Measurements from ENCODE around the gene FBXW10B.
"Not testable (repeated sequence)": the region's sequence is repeated elsewhere in the genome, so short reads cannot be mapped to it uniquely, and the experiment has no call there.

Gene FBXW10B

GRCh38 chr17:15629991-15630390 is 10.5 kb upstream of the FBXW10B start:
- not testable (repeated sequence) for DNase-seq

- DNase-seq, result not testable (repeated sequence)
Measured at GRCh38 chr17:15623661-15624209, 4.2 kb upstream of the FBXW10B start.

GRCh38 chr17:15623255-15623654 is 3.8 kb upstream of the FBXW10B start:
- DNase-seq, result not testable (repeated sequence)

- not testable (repeated sequence) for DNase-seq
Measured at GRCh38 chr17:15622124-15622523, 2.6 kb upstream of the FBXW10B start.

- not testable (repeated sequence) for DNase-seq
Measured at GRCh38 chr17:15616828-15617227, 2.7 kb downstream of the FBXW10B start.

GRCh38 chr17:15615850-15616249 is 3.7 kb downstream of the FBXW10B start:
- not testable (repeated sequence) for DNase-seq

- DNase-seq, result not testable (repeated sequence)
Measured at GRCh38 chr17:15613111-15613510, 6.4 kb downstream of the FBXW10B start.

GRCh38 chr17:15592960-15593359 is 26.5 kb downstream of the FBXW10B start:
- DNase-seq, result not testable (repeated sequence)

GRCh38 chr17:15591986-15592385 is 27.5 kb downstream of the FBXW10B start:
- DNase-seq, result not testable (repeated sequence)

- DNase-seq, result not testable (repeated sequence)
Measured at GRCh38 chr17:15590844-15591243, 28.7 kb downstream of the FBXW10B start.

- peak; percentile 31 to 40 for DNase-seq
Measured at GRCh38 chr17:15589544-15590536, 29.7 kb downstream of the FBXW10B start.

GRCh38 chr17:15588017-15588416 is 31.5 kb downstream of the FBXW10B start:
- not testable (repeated sequence) for DNase-seq

- DNase-seq, result not testable (repeated sequence)
Measured at GRCh38 chr17:15583313-15583712, 36.2 kb downstream of the FBXW10B start.

- DNase-seq, result not testable (repeated sequence)
Measured at GRCh38 chr17:15581462-15581861, 38.0 kb downstream of the FBXW10B start.

GRCh38 chr17:15576848-15577247 is 42.7 kb downstream of the FBXW10B start:
- DNase-seq, result not testable (repeated sequence)

GRCh38 chr17:15574660-15575059 is 44.8 kb downstream of the FBXW10B start:
- DNase-seq, result not testable (repeated sequence)

GRCh38 chr17:15573870-15574269 is 45.6 kb downstream of the FBXW10B start:
- not testable (repeated sequence) for DNase-seq

Data from stimulated activated CD4-positive, alpha-beta T cell treated with anti-CD3 and anti-CD28 coated beads, Interleukin-2, amount 100 ng/mL, for 24 hours (primary cell).